ENCODE measurements around the gene SLC22A23. TPM values are rescaled to one million over a fixed set of nuclear protein-coding genes. Genes with fewer than 3 reads are reported as not detected.

The SLC22A23 gene
- total and polyA plus RNA-seq, 2 experiments from 2014 or later = 6.1 to 38.3 TPM

DNA sequence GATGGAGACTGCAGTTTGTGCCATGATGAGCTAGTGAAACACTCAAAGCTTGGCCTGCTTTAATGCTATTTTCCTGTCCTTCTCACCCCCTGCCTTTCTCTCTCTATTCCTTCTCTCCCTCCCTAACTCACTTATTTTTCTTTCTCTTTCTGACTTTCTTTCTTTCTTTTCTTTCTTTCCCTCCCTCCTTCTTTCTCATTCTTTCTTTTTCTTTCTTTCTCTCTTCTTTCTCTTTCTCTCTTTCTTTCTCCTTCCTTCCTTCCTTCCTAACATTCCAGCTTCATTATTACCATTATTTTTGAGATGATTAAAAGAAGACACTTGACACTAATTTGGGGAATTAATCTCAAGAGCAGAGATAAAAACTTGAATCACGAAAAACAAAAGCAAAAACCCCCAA lies 39.5 kb upstream of the SLC22A23 start:
- Histone ChIP-seq H2AFZ (no peak overlapping the region), H3K9me2 (ENCODE audit: insufficient read depth) (0 out of 2 replicates have a peak, but pooled peaks cover 4% of the 10 kb centered on the region), H3K79me2 (replicated peaks; ENCODE audit: insufficient read depth) (no peaks in the 10 kb centered on the region), H3K27me3 (ENCODE audit: insufficient read depth) (no peaks in the 10 kb centered on the region), H3K27ac (ENCODE audit: low read depth) (no peak overlapping the region), H3K4me2 (no peak overlapping the region), H3F3A (replicated peaks; ENCODE audit: low read depth) (no peaks in the 10 kb centered on the region), H3K4me3 (no peak overlapping the region), H3K4me1 (ENCODE audit: insufficient read depth) (peaks cover 3% of the 10 kb centered on the region), H4K20me1 (replicated peaks; ENCODE audit: insufficient read depth) (no peaks in the 10 kb centered on the region), H3K36me3 (ENCODE audit: insufficient read depth) (no peaks in the 10 kb centered on the region)
- DNase-seq (ENCODE audit: low spot score) (no peak), ATAC-seq (no peak)
- Mint-ChIP-seq H3K9me3 (no peaks in the 10 kb centered on the region; the same call in 2 of the 3 replicates), H3K27me3 (ENCODE audit: insufficient read depth, low read depth, poor library complexity) (peaks cover 6% of the 10 kb centered on the region), H3K4me1 (peaks cover 3% of the 10 kb centered on the region; the same call in 2 of the 3 replicates), H3K36me3 (ENCODE audit: low read depth) (no peaks in the 10 kb centered on the region; the same call in 2 of the 3 replicates), H3K4me3 (no peak overlapping the region), H3K27ac (no peak overlapping the region)
- TF ChIP-seq CREB1 (CRISPR knock-in tag; IDR thresholded peaks at IDR 0.05; ENCODE audit: low read depth) (no peak), EZH2phosphoT487 (IDR thresholded peaks at IDR 0.05; ENCODE audit: unreplicated experiment) (no peak), ZNF114 (CRISPR knock-in tag; IDR thresholded peaks at IDR 0.05) (no peak)
- TF ChIP-seq, protein P1, sequence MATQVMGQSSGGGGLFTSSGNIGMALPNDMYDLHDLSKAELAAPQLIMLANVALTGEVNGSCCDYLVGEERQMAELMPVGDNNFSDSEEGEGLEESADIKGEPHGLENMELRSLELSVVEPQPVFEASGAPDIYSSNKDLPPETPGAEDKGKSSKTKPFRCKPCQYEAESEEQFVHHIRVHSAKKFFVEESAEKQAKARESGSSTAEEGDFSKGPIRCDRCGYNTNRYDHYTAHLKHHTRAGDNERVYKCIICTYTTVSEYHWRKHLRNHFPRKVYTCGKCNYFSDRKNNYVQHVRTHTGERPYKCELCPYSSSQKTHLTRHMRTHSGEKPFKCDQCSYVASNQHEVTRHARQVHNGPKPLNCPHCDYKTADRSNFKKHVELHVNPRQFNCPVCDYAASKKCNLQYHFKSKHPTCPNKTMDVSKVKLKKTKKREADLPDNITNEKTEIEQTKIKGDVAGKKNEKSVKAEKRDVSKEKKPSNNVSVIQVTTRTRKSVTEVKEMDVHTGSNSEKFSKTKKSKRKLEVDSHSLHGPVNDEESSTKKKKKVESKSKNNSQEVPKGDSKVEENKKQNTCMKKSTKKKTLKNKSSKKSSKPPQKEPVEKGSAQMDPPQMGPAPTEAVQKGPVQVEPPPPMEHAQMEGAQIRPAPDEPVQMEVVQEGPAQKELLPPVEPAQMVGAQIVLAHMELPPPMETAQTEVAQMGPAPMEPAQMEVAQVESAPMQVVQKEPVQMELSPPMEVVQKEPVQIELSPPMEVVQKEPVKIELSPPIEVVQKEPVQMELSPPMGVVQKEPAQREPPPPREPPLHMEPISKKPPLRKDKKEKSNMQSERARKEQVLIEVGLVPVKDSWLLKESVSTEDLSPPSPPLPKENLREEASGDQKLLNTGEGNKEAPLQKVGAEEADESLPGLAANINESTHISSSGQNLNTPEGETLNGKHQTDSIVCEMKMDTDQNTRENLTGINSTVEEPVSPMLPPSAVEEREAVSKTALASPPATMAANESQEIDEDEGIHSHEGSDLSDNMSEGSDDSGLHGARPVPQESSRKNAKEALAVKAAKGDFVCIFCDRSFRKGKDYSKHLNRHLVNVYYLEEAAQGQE (IDR thresholded peaks at IDR 0.05; ENCODE audit: unreplicated experiment) = no peak
- TF ChIP-seq, protein P2, sequence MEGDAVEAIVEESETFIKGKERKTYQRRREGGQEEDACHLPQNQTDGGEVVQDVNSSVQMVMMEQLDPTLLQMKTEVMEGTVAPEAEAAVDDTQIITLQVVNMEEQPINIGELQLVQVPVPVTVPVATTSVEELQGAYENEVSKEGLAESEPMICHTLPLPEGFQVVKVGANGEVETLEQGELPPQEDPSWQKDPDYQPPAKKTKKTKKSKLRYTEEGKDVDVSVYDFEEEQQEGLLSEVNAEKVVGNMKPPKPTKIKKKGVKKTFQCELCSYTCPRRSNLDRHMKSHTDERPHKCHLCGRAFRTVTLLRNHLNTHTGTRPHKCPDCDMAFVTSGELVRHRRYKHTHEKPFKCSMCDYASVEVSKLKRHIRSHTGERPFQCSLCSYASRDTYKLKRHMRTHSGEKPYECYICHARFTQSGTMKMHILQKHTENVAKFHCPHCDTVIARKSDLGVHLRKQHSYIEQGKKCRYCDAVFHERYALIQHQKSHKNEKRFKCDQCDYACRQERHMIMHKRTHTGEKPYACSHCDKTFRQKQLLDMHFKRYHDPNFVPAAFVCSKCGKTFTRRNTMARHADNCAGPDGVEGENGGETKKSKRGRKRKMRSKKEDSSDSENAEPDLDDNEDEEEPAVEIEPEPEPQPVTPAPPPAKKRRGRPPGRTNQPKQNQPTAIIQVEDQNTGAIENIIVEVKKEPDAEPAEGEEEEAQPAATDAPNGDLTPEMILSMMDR (conservative IDR thresholded peaks at IDR 0.05; ENCODE audit: low read depth in 2 of 2) = no peak
- TF ChIP-seq, protein P3, sequence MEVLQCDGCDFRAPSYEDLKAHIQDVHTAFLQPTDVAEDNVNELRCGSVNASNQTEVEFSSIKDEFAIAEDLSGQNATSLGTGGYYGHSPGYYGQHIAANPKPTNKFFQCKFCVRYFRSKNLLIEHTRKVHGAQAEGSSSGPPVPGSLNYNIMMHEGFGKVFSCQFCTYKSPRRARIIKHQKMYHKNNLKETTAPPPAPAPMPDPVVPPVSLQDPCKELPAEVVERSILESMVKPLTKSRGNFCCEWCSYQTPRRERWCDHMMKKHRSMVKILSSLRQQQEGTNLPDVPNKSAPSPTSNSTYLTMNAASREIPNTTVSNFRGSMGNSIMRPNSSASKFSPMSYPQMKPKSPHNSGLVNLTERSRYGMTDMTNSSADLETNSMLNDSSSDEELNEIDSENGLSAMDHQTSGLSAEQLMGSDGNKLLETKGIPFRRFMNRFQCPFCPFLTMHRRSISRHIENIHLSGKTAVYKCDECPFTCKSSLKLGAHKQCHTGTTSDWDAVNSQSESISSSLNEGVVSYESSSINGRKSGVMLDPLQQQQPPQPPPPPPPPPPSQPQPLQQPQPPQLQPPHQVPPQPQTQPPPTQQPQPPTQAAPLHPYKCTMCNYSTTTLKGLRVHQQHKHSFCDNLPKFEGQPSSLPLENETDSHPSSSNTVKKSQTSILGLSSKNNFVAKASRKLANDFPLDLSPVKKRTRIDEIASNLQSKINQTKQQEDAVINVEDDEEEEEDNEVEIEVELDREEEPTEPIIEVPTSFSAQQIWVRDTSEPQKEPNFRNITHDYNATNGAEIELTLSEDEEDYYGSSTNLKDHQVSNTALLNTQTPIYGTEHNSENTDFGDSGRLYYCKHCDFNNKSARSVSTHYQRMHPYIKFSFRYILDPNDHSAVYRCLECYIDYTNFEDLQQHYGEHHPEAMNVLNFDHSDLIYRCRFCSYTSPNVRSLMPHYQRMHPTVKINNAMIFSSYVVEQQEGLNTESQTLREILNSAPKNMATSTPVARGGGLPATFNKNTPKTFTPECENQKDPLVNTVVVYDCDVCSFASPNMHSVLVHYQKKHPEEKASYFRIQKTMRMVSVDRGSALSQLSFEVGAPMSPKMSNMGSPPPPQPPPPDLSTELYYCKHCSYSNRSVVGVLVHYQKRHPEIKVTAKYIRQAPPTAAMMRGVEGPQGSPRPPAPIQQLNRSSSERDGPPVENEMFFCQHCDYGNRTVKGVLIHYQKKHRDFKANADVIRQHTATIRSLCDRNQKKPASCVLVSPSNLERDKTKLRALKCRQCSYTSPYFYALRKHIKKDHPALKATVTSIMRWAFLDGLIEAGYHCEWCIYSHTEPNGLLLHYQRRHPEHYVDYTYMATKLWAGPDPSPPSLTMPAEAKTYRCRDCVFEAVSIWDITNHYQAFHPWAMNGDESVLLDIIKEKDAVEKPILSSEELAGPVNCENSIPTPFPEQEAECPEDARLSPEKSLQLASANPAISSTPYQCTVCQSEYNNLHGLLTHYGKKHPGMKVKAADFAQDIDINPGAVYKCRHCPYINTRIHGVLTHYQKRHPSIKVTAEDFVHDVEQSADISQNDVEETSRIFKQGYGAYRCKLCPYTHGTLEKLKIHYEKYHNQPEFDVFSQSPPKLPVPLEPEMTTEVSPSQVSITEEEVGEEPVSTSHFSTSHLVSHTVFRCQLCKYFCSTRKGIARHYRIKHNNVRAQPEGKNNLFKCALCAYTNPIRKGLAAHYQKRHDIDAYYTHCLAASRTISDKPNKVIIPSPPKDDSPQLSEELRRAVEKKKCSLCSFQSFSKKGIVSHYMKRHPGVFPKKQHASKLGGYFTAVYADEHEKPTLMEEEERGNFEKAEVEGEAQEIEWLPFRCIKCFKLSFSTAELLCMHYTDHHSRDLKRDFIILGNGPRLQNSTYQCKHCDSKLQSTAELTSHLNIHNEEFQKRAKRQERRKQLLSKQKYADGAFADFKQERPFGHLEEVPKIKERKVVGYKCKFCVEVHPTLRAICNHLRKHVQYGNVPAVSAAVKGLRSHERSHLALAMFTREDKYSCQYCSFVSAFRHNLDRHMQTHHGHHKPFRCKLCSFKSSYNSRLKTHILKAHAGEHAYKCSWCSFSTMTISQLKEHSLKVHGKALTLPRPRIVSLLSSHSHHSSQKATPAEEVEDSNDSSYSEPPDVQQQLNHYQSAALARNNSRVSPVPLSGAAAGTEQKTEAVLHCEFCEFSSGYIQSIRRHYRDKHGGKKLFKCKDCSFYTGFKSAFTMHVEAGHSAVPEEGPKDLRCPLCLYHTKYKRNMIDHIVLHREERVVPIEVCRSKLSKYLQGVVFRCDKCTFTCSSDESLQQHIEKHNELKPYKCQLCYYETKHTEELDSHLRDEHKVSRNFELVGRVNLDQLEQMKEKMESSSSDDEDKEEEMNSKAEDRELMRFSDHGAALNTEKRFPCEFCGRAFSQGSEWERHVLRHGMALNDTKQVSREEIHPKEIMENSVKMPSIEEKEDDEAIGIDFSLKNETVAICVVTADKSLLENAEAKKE (CRISPR knock-in tag; IDR thresholded peaks at IDR 0.05) = no peak
